Posterior cingulate gyrus (tissue), 11 donors: Measurements from ENCODE around the gene MRPL11.
"Not testable (repeated sequence)": the region's sequence is repeated elsewhere in the genome, so short reads cannot be mapped to it uniquely, and the experiment has no call there.

Experiments used
- DNase-seq, 10 donors: peaks; one replicate each; pipeline versions ENCODE4 v3.0.0 to v3.0.0-alpha.2; 2020 to 2021; ENCODE audit warnings: mixed read lengths in 3 of 10
- intact Hi-C: fragments of 100-400 bp; cut with DNase I; formaldehyde crosslinking; loops from one replicate; pipeline ENCODE4 v1.15.1; 2023

Gene MRPL11

DNA sequence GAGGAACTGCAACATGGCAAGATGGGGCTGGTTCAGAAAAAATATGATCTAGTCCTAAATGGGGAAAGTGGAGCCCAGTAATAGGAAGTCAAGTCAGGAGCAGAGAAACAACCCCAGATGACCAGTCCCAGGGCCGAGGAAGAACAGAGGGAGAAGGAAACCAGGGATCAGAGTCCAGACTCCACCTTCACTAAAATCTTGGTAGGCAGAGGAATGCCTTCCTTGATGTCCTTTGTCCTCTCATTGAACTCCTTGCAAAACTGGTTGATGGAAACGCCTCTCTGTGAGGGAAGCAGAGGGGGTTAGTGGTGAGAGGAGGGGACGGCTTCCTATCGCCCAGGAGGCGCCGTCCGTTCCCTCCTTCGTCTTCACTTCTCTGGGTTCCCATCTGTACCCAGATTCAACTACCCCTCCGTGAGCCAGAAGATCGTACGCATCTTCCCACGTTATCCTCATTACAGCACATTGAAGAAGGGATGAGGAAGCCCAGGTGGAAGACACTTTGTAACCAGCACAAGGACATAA, 607 bp downstream of the MRPL11 start:
- DNase-seq = peak in 1 of 10 donors; percentile 46
- intact Hi-C loops = loop anchor here (2.0 to 10.0 kb wide), 2 partner anchors 29 to 237 kb away; partner anchors contain the start of gene RBM4B

DNA sequence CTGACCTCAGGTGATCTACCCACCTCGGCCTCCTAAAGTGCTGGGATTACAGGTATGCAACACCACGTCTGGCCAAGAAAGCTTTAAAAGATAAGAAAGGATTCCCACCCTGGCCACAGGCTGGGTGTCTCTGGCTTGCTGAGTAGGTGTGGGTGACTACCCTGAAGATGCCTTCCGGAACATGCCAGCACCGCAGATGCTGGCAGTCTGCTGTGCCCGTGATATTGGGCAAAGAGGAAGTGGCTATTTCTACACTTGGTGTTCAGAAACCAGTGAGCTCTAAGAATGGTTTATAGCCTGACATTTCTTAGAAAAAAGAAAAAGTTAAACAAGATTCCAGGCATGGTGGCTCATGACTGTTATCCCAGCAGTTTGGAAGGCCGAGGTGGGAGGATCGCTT, 6.1 kb downstream of the MRPL11 start:
- intact Hi-C loops = loop anchor here (10.0 kb wide), 1 partner anchor 242 kb away; the partner anchor contains the start of gene RBM4B

GRCh38 chr11:66431871-66432329, 6.7 kb downstream of the MRPL11 start:
- peak in 1 of 10 donors; percentile 15 for DNase-seq
- intact Hi-C loops = loop anchor here (10.0 kb wide), 1 partner anchor 243 kb away; the partner anchor contains the start of gene RBM4B

More for the DNA sequence above, 6.1 kb downstream of the MRPL11 start:
- peak in 1 of 10 donors; percentile 63 for DNase-seq

- DNase-seq = not testable (repeated sequence)
Observed at GRCh38 chr11:66431287-66431686, 7.4 kb downstream of the MRPL11 start.

GRCh38 chr11:66429983-66430602, 8.6 kb downstream of the MRPL11 start:
- intact Hi-C loops = loop anchor here (1.0 to 10.0 kb wide), 2 partner anchors 22 to 245 kb away; partner anchors contain the start of gene RBM4B
- DNase-seq = peak; percentile 63 to 97 (median 82)

More at GRCh38 chr11:66431287-66431686, 7.4 kb downstream of the MRPL11 start:
- intact Hi-C loops = loop anchor here (10.0 kb wide), 1 partner anchor 244 kb away; the partner anchor contains the start of gene RBM4B

DNA sequence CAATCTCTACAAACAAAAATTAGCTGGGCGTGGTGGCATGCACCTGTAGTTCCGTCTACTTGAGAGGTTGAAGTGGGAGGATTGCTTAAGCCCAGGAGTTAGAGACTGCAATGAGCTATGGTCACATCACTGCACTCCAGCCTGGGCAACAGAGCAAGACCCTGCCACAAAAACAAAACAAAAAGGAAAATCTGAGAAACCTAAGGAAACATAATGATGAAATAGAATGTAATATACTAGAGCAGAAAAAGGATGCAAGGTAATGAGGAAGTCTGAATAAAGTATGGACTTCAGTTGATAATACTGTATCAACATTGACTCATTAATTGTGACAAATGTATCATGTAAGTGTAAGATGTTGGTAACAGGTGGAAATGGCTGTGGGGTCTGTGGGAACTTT, 9.7 kb downstream of the MRPL11 start:
- intact Hi-C loops = no loop called here
- DNase-seq = no peak

DNA sequence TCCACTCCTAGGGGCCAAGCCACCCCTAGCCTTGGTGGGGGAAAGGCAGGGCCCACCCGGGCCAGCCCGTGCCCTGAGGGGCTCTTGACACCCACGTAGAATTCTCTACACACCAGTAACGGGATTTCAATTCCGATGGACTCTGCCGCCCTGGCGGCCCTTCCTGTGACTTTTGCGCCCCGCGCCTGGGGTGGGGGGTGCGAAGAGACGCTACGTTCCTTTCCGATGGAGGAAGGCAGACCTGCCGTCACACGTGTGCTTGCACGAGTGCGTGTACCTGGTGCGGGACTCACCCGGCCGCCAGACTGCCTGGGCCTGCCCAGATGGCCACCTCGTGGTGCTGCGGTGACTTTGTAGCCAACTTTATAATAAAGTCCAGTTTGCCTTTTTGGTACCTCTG, 12.3 kb downstream of the MRPL11 start:
- DNase-seq = peak in 1 of 10 donors; percentile 55
- intact Hi-C loops = no loop called here

GRCh38 chr11:66421492-66422205, 17.0 kb downstream of the MRPL11 start:
- intact Hi-C loops = no loop called here
- DNase-seq = peak; percentile 68 to 97 (median 80)

- intact Hi-C loops = no loop called here
- DNase-seq = peak in 9 of 10 donors; percentile 19 to 96 (median 74)
Observed at GRCh38 chr11:66420671-66421476, 17.8 kb downstream of the MRPL11 start, which contains the start of gene NPAS4. Gene NPAS4, plus strand, starts transcription at chr11:66421035. Its CDS starts 145 bp downstream, at chr11:66421180.

- intact Hi-C loops = no loop called here
- DNase-seq = peak in 7 of 10 donors; percentile 34 to 92 (median 47)
Observed at GRCh38 chr11:66419825-66420224, 18.8 kb downstream of the MRPL11 start.

DNA sequence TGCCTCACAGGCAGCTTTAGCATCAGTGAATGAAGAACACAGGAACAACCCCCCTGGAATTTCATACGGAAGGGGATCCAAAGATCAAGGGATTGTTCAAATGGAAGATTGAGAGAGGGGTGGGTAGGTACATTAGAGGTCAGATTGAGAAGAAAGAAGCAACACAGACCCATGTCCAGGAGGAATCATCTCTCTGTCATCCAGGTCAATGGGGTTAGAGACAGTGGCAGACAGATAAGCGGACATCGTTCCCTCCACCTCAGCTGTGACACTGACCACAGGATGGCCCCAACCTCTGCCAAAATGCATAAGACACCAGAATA, 19.7 kb downstream of the MRPL11 start:
- intact Hi-C loops = no loop called here
- DNase-seq = no peak

DNA sequence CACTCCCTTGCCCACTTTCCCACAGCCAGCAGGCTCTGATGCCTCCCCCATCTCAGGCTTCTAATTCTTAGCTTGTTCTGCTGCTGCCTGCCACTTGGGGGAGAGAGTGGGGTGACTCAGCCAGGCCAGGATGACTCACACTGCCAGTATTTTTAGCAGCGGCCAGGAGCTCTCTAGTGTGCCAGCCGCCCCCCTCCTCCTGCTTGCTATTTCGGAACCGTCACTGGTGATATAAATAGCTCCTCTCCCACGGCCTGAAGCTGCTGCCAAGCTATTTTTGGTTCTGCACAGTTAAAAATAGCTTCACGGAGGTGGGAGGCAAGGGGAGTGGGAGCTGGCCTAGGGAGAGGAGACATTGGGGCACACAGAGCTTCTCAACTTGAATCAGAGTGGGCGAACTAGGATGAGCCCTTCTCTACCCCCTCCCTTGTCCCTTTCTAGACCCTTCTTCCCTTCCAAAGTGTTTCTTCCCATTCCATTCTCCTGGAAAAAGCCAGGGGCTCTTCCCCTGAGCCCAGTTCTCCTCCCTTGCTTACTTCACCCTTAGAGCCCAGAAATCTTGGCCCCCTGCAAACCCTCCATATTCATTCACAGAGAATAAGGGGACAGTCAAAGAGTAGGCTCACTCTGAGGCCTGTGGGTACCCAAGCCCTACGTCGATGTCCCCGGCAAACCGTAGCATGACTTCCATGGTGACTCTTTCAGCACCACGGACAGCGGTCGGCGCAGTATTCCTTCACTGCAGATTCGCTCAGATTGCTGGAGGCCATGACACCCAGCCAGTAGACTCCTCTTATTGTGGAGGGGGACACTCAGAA, 20.3 kb downstream of the MRPL11 start:
- peak; percentile 33 to 98 (median 80) for DNase-seq
- intact Hi-C loops = no loop called here

GRCh38 chr11:66417000-66417399, 21.6 kb downstream of the MRPL11 start:
- peak; percentile 14 to 95 (median 68) for DNase-seq
- intact Hi-C loops = no loop called here

GRCh38 chr11:66415423-66415822, 23.2 kb downstream of the MRPL11 start:
- intact Hi-C loops = no loop called here

GRCh38 chr11:66414120-66414934, 24.3 kb downstream of the MRPL11 start:
- intact Hi-C loops = no loop called here

More at GRCh38 chr11:66415423-66415822, 23.2 kb downstream of the MRPL11 start:
- DNase-seq = peak in 1 of 10 donors; percentile 1

GRCh38 chr11:66413167-66413566, 25.5 kb downstream of the MRPL11 start:
- intact Hi-C loops = no loop called here
- peak in 2 of 10 donors; percentile 55 to 58 for DNase-seq

More at GRCh38 chr11:66414120-66414934, 24.3 kb downstream of the MRPL11 start:
- DNase-seq = peak in 2 of 10 donors; percentile 69 to 70

- DNase-seq = peak in 2 of 10 donors; percentile 44 to 47
- intact Hi-C loops = no loop called here
Observed at GRCh38 chr11:66412110-66412509, 26.5 kb downstream of the MRPL11 start.

DNA sequence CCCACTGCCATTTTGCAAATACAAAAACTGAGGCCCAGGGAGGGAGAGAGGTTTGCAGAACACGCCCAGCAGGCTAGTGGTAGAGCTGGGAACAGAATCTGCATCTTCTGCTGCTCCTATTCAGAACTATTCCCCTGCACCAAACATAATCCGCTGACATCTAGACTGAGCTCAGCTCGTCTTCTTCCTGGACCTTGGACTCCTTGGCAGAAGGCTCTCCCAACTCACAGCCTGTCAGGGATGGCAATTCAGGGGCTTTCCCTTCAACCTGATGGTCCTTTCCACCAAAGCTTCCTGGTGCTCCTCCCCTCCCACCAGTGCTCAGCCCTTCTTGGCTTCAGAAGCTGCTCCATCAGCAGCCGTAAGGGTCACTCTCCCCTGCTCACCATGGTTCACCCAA, 27.3 kb downstream of the MRPL11 start:
- peak in 1 of 10 donors; percentile 56 for DNase-seq
- intact Hi-C loops = no loop called here
